T-helper 1 cell (primary cell): ENCODE results near the gene GTF2A1L.
"Not testable (repeated sequence)": the region's sequence is repeated elsewhere in the genome, so short reads cannot be mapped to it uniquely, and the experiment has no call there.

Experiments used
- DNase-seq, 5 donors: peaks; one replicate each; pipeline ENCODE4 v3.0.0-alpha.2; 2012 to 2020

GTF2A1L gene

DNA sequence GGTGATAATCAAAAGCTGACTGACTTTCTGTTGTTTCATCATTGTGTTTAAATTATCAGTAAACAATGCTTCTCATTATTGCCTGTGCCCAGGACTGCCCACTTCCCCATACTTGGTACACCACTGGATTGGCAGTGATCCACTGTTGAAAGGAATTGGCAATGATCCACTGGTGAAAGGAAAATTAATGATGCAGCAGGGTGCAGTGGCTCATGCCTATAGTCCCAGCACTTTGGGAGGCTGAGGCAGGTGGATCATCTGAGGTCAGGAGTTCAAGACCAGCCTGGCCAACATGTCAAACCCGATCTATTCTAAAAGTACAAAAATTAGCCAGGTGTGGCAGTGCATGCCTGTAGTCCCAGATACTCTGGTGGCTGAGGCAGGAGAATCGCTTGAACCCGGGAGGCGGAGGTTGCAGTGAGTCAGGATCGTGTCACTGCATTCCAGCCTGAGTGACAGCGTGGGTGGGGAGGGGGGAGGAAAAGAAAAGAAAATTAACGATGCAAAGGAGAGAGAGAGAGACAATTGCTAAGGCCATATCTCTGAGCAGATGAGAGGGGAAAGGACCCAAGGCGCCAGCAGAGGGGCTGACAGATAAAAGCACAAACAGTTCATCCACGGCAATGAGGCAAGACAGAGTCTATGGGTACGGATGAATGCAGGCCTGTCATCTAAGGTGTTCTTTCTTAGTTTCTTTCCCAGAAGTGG, 10.2 kb upstream of the GTF2A1L start:
- DNase-seq: no peak

DNA sequence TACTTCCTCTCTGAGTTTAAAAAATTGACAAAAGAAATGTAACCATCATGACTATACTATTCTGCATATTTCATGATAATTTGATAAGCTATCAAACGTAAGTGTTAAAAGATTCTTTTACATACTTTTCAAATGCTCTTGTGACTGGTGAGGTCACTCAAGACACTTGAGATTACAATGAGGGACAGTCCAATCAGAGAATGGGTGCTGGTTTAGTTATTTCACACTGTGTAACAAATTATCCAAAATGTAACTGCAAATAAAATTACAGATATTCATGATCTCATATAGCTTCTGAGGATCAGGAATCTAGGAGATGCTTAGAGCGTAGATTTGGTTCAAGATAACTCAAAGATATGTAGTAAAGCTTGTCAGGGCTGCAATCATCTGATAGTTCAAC, 4.4 kb upstream of the GTF2A1L start:
- no peak for DNase-seq

DNA sequence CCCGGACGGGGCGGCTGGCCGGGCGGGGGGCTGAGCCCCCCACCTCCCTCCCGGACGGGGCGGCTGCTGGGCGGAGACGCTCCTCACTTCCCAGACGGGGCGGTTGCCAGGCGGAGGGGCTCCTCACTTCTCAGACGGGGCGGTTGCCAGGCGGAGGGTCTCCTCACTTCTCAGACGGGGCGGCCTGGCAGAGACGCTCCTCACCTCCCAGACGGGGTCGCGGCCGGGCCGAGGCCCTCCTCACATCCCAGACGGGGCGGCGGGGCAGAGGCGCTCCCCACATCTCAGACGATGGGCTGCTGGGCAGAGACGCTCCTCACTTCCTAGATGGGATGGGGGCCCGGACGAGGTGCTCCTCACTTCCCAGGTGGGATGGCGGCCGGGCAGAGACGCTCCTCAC, 3.1 kb upstream of the GTF2A1L start:
- DNase-seq: not testable (repeated sequence)

DNA sequence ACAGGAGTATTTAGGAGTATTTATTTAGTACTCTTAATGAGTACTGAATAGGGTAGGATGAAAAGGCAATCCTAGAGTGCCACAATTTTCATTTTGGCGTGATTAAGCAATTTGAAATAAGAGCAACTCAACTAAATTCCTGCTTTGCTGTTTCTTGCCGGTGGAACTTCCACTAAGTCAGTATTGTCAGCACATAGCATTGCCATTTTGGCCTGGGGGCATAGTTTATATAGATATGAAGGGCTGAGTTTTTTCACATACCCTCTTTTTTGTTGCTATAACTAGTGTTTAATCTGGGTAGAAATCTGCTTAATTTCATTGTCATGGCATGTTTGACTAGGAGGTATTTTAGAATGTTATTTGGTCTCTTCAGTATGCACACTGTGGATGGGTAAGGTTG, 1.9 kb downstream of the GTF2A1L start:
- DNase-seq: no peak

DNA sequence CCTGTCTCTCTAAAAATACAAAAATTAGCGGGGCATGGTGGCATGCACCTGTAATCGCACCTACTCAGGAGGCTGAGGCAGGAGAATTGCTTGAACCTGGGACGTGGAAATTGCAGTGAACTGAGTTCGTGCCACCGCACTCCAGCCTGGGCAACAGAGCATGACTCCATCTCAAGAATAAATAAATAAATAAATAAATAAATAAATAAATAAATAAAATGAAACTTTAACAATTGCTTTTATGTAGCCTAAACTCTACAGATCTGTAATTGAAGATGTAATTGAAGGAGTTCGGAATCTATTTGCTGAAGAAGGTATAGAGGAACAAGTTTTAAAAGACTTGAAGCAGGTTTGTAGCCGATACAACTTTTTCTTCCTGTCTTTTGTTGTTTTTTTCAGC, 2.9 kb downstream of the GTF2A1L start:
- DNase-seq: no peak

DNA sequence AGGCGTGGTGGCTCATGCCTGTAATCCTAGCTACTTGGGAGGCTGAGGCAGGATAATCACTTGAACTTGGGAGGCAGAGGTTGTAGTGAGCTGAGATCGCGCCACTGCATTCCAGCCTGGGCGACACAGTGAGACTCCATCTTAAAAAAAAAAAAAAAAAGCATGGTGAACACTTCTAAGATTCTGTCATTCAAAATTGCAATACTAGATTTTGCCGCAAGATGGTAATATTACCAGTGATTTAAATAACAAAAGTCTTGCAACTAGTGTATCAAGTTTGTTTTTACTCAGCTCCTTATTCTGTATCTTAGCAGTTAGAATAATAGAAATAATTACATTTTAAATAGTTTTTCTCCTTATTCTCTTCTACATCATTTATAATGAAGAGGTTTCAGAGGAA, 5.0 kb downstream of the GTF2A1L start:
- not testable (repeated sequence) for DNase-seq

DNA sequence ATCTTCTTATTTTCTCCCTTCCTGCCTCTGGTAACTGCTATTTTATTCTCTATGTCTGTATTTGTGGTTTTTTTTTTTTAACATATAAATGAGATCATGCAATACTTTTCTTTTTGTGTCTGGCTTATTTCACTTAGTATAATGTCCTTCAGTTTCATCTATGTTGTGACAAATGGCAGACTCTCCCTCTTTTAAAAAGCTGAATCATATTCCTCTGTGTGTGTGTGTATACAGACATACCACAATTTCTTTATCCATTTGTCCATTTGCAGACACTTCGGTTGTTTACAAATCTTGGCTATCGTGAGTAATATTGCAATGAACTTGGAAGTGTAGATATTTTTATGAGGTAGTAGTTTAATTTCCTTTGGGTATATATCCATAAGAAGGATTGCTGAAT, 7.0 kb downstream of the GTF2A1L start:
- no peak for DNase-seq

DNA sequence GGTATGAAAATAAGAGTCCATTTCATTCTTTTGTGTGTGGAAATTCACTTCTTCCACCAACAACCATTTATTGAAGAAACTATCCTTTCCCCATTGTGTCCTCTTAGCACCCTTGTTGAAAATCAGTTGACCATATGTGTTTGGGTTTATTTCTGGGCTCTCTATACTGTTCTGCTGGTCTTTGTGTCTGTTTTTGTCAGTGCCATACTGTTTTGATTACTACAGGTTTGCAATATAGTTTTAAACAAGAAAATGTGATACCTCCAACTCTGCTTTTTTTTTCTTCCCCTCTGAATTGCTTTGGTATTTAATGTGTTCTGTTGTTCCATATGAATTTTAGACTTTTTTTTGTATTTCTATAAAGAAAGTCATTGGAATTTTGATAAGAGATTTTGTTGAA, 8.4 kb downstream of the GTF2A1L start:
- DNase-seq: no peak

DNA sequence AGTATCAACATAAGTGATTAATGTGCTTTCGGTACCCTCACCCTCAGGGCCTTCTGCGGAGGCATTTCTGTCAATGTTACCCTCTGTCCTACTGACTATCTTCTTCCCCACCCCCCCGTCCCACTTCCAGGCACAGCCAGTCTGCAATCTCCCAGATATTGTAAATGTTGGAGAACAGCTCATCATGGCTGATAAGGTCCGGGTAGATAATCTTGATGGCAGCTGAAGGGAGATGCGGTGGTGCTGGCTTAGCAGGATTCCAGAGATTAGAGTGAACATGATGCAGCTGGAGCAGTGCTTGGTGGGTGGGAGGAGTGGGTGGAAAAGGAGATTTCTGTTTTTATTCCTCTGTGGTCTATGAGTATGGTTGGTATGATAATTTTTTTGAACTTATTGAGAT, 15.5 kb downstream of the GTF2A1L start:
- DNase-seq: no peak

DNA sequence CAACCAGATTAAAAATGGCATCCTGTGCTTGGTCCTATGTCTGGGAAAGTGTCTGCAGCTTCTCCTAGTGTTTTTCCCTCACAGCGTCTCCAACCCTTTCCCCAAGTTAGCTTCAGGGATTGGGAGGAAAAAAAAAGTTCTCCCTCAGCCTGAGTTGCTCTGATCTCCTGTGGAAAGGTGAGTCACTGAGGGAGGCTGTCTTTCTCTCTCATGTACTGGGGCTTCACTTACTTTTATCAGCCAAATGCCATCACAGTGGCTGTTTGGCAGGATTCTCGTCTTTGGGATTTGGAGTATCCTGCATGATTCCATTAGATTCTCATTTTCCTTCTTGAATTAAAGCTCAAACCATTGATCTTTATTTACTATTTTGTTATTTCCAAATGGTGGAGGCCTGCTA, 18.1 kb downstream of the GTF2A1L start:
- DNase-seq: no peak

DNA sequence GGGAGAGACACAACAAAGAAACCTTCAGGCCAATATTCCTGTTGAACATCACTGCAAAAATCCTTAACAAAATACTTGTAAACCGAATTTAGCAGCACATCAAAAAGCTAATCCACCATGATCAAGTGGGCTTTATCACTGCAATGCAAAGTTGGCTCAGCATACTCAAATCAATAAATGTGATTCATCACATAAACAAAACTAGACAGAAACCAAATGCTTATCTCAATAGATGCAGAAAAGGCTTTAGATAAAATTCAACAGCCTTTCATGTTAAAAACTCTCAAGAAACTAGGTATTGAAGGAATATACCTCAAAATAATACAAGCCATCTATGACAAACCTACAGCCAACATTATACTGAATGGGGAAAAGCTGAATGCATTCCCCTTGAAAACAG, 20.6 kb downstream of the GTF2A1L start:
- DNase-seq: no peak

DNA sequence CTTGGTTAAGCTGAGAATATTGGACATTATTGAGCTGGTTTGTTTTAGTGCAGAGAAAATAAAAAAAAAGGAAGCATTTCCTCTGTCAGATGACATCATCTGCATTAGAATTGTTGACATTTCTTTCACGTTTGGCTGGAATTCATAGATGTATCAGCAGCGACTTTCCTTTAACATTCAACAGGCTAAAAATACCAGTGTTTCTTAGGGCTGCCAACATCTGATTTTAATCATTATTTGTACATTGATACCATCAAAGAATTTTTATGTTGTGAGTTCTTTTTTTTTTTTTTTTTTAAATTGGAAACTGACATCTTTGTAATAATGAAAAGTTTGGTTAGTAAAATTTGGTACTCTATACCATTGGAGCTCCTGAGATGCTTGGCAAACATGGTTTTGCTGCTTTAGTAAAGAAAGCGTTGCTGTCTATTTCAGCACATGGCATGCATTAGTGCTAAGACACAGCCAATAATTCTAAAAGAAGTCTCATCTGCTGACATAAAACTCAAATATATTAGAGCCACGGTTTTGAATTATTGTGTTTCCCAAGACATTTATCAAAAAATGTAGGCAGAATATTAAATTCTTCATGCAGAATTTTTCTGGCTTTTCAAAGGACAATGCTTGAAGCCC, 33.6 kb downstream of the GTF2A1L start:
- DNase-seq: no peak

DNA sequence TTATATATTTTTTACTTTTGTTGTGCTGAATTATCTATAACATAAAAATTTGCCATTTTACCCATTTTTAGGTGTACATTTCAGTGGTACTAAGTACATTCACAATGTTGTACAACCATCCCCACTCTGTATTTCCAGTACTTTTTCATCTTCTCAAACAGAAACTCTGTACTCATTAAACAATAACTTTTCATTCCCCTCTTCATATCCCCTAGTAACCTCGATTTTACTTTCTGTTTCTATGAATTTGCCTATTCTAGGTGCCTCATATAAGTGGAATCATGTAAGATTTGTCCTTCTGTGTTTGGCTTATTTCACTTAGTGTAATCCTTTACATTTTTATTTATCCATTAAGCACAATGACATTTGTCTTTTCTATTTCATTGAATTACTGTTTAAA, 51.3 kb downstream of the GTF2A1L start:
- DNase-seq: no peak

DNA sequence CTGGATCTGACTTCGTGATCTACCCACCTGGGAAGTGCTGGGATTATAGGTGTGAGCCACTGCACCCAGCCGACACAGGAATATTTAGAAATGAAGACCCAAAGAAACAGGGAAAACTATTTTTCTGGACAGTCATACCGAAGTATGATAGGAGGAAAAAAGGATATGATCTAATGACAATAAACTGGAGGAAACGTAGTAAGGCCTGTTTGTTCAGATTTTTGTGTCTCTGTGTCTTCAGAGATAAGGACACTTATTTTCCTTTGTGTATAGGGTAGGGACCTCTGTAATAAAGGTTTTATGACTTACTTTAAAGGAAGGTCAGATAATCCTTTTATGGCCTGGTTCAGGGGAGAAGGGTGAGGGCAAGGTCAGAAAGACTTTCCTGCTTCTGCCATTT, 55.9 kb downstream of the GTF2A1L start:
- DNase-seq: no peak

DNA sequence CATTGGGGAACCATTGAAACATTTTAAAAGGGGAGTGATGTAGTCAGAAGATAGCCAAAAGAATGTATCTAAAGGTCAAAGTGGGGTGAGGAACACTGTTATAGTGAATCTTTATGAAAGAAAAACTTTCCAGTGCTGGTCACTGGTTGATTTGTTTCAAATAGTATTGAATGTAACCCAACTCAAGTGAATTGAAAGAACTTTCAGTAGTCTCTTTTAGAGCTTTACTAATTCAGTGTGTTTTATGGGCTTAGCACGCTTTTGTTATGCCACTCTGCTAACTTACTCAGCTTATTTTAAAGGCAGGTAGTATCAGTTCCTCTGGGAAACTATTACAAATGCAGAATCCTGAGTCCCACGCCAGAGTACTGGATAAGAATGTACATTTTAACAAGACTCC, 57.3 kb downstream of the GTF2A1L start:
- no peak for DNase-seq

DNA sequence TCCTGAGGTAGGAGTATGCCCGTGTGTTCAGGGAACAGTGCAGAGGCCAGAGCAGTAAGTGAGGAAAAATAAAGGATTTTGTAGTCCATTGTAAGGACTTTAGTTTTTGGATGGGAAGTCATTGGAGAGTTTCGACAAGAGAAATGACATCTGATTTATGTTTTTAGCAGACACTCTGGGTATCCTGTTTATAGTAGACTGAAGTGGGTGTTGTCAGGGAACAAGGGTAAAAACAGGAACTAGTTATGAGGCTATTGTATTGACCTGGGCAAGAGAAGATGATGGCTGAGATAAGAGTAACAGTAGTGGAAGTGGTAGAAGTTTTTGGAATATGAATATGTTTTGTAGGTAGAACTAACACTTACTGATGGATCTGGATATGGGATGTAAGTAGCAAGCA, 59.8 kb downstream of the GTF2A1L start:
- DNase-seq: no peak

DNA sequence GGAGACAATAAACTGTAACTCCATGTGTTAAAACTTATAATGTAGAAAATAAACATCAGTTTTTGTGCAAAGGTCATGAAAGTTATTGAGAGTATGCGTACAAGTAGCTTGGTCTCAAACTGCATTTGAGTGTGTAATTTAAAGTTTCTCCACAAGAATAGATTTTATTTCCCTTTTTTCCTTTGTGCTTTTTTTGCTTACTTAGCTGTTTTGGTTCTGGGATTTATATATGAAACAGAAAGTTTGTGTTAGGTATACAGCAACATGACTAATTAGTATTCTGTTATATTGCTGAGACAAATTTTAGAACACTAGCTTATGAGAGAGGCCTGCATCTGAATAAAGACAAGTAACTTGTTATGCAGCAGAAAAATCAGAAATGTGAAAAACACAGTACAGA, 67.5 kb downstream of the GTF2A1L start:
- DNase-seq: no peak

DNA sequence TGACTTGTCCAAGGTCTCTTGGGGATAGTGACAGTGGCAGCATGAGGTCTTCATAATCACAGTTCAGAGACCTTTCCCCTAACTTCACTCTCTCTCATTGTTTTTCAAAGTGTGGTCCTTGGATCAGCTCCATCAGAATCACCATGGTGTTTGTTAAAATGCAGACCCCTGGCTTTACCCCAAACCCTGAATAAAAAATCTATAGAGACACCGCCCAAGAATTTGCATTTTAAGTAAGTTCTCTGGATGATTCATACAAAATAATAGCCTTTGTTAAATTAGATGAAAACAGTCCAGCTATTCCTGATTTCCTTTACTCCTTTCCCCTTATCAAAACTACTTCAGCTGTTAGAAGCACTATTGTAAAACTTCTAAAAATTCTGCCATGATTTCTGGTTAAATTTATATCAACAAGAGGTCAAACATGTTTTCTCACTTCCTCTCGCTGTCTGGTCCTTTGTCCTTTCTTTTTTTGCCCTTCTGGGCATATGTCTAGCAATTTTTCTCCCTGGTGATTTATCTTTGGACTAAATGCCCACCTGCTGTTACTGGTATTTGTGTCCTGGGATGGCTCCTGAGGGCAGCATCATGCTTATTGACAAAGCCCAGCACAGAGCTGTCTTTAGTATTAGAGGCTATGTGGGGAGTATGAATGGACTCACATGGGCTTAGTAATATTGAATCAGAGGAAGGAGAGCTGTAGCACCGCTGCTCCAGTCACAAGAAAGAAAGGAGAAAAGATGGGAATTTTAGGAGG, 74.5 kb downstream of the GTF2A1L start:
- DNase-seq: no peak

DNA sequence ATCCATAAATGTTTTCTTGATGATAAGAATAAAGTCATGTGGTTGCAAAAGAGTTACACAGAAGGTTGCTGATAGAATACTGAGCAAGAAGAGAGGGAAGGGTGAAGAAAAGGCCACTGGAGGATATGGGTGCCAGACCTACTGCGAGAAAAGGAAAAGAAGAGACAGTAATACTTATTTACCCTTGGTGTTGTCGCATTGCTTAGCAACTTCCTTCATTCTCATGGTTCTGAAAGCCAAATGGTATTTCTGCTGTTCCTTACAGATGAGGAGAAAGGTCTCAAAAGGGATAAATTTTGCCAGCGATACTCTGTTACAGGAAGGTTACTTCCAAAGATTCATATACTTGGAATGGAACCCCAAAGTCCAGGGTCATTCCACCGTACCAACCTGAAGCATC, 75.4 kb downstream of the GTF2A1L start:
- DNase-seq: no peak

DNA sequence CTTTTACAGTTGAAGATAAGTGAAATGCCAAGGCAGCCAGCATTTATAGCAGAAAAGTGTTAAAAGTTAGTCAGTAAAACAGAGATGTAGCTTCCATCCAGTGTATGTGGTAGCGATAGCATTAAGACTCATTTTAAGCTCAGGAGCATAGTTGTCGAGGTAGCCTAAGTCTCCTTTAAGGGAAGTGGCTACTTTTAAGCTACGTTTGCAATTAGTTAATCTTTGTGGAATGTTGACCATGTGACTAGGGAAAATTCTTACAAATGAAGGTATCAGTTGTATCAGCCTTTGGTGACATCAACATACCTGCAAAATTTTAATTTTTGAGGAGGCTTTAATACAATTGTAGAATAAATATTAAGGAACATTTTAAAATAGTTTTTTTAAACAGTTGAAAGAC, 76.0 kb downstream of the GTF2A1L start:
- no peak for DNase-seq

DNA sequence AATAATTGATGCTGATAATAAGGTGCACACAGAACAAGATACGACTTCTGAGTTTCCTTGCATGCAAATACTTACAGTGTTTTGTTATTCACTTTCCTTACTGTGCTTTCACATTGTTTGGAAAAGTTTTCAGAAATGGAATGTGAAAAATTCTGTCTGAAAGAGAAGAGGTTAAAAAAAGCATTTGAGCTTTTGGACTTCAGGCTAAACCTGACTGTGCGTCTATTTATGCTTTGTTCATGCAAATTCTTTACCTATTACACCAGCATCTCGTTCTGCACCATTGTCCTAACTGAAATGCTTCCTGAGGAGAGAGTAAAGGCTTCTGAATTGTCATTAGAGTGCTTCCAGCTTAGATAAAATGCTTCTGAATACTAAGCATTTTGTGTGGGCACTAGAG, 76.5 kb downstream of the GTF2A1L start:
- no peak for DNase-seq

DNA sequence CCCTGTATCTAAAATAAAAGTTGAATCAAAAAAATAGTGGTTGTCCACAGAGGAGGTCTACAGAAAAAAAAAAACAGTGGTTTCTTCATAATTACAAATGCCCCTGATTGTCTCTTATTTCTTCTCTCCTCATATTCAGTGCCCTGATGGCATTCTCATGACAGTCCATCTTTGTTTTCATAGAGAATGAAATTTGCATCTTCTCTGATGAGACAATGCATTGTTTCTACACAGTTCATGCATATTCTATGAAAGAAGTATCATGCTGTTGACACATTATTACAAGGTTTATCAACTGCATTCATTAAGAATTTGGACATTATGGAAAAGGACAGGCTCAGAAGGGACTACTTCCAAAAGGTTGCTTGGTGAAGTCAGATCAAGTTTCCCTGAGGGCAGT, 78.3 kb downstream of the GTF2A1L start:
- DNase-seq: no peak

DNA sequence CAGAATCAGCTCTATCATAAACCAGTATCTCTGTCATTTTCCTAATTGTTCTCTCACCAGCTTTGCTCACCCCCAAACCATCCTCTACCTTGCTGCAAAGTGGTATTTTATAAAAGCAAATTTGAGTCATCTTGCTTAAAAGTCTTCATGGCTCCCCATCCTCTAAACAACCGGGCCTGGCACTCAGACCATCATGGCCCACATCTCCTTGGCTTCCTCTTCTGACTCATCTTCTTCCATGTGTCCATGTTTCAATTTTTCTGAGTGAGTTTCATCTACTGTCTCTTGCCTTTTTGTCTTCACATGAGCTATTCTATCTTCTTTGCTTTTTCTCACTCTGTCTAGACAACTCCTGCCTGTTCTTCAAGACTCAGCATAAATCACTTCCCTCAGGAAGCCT, 79.2 kb downstream of the GTF2A1L start:
- DNase-seq: no peak

DNA sequence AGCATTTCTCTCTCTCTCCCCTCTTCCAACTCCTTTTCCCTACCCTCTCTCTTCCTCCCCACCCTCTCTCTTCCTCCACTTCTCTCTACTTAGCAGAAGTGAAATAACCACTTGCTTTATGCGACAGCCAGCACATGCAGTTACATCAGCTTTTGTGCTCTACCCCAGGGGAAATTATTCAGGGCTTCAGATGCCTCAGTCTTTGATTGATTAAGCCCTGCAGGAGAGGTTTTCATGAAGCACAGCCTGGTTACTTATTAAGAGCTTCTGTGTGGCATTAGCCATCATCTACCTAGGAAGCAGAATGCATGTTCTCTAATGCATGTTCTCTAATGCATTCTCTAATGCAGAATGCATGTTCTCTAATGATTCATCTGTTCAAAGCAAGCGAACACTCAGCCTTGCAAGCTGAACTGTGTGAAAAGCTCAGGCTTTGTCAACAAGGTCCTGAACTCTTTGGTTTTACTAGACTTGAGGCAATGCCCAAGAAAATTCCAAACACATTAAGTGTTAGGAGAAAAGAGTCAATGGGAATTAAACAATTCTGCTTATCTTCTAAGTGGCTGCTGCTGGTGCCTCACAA, 81.8 kb downstream of the GTF2A1L start:
- no peak for DNase-seq
